GM23338 (cell line): ENCODE results near the gene EFNB3. TPM values are rescaled to one million over a fixed set of nuclear protein-coding genes. Genes with fewer than 3 reads are reported as not detected.

Experiments used
- ATAC-seq: fragments of 200-7000 bp; cut with Tn5 transposase; 3 replicates; pipeline ENCODE4 v1.9.1; 2020
- DNase-seq: peaks from one replicate; pipeline ENCODE4 v3.0.0-alpha.2; 2015; ENCODE audit warnings: low spot score
- H2AFZ ChIP-seq: fragments of 200-600 bp; sonication (generic); 2 replicates; pipeline ENCODE4 v1.8.0; 2016; ENCODE audit warnings: antibody characterized with exemption, mild to moderate bottlenecking, moderate library complexity
- H3F3A ChIP-seq: fragments of 200-600 bp; sonication (generic); replicated peaks from 2 replicates; pipeline ENCODE4 v1.8.0; 2017; ENCODE audit warnings: antibody characterized with exemption, mixed run types, low read depth
- H3K27ac ChIP-seq: fragments of 200-600 bp; sonication (generic); 2 replicates; pipeline ENCODE4 v1.6.1; 2016; ENCODE audit warnings: low read depth
- H3K27me3 ChIP-seq: fragments of 200-600 bp; sonication (generic); 2 replicates; pipeline ENCODE4 v1.8.0; 2016; ENCODE audit warnings: mild to moderate bottlenecking, mixed run types, moderate library complexity; ENCODE audit not compliant: insufficient read depth
- H3K36me3 ChIP-seq: fragments of 200-600 bp; sonication (generic); 2 replicates; pipeline ENCODE4 v1.8.0; 2016; ENCODE audit warnings: mild to moderate bottlenecking; ENCODE audit not compliant: insufficient read depth
- H3K4me1 ChIP-seq: fragments of 200-600 bp; sonication (generic); 2 replicates; pipeline ENCODE4 v1.8.0; 2016; ENCODE audit warnings: mild to moderate bottlenecking, moderate library complexity; ENCODE audit not compliant: insufficient read depth
- H3K4me2 ChIP-seq: fragments of 200-600 bp; sonication (generic); 2 replicates; pipeline ENCODE4 v1.7.1; 2017; ENCODE audit warnings: mixed run types
- H3K4me3 ChIP-seq: fragments of 200-600 bp; sonication (generic); 2 replicates; pipeline ENCODE4 v1.6.1; 2016; ENCODE audit warnings: mixed run types
- H3K79me2 ChIP-seq: fragments of 200-600 bp; sonication (generic); replicated peaks from 2 replicates; pipeline ENCODE4 v1.8.0; 2017; ENCODE audit warnings: mild to moderate bottlenecking; ENCODE audit not compliant: insufficient read depth
- H3K9me2 ChIP-seq: fragments of 200-600 bp; sonication (generic); 2 replicates; pipeline ENCODE4 v1.8.0; 2017; ENCODE audit not compliant: insufficient read depth
- H4K20me1 ChIP-seq: fragments of 200-600 bp; sonication (generic); replicated peaks from 2 replicates; pipeline ENCODE4 v1.8.0; 2017; ENCODE audit warnings: mild to moderate bottlenecking; ENCODE audit not compliant: insufficient read depth
- H3K27ac Mint-ChIP-seq: 2 replicates; pipeline ENCODE4 v1.8.0; 2020; ENCODE audit warnings: inconsistent platforms, mild to moderate bottlenecking, moderate library complexity, mixed read lengths
- H3K27me3 Mint-ChIP-seq: 3 replicates; pipeline ENCODE4 v1.8.0; 2022; ENCODE audit warnings: low read depth, mild to moderate bottlenecking, moderate library complexity, mixed read lengths, inconsistent platforms; ENCODE audit not compliant: insufficient read depth, poor library complexity
- H3K36me3 Mint-ChIP-seq: 3 replicates; pipeline ENCODE4 v1.8.0; 2021; ENCODE audit warnings: low read depth, mild to moderate bottlenecking, inconsistent platforms, moderate library complexity, mixed read lengths
- H3K4me1 Mint-ChIP-seq: 3 replicates; pipeline ENCODE4 v1.8.0; 2020; ENCODE audit warnings: mild to moderate bottlenecking, inconsistent platforms, mixed read lengths
- H3K4me3 Mint-ChIP-seq: 3 replicates; pipeline ENCODE4 v1.8.0; 2021; ENCODE audit warnings: moderate library complexity, mild to moderate bottlenecking, inconsistent platforms, mixed read lengths
- H3K9me3 Mint-ChIP-seq: 3 replicates; pipeline ENCODE4 v1.8.0; 2020; ENCODE audit warnings: moderate library complexity, mild to moderate bottlenecking, inconsistent platforms, mixed read lengths
- CREB1 ChIP-seq: fragments of 250-450 bp; sonication (Bioruptor Pico); IDR thresholded peaks from 2 replicates; pipeline ENCODE4 v1.5.0; 2020; ENCODE audit warnings: low read depth, mild to moderate bottlenecking, moderate library complexity
- CTCF ChIP-seq, 2 experiments: fragments of 200-600 bp in 1 of 2; sonication (generic) in 1 of 2; conservative IDR thresholded peaks; 2 replicates each; pipeline versions ENCODE4 v1.5.1 to v1.6.1; 2016 to 2017; ENCODE audit warnings: antibody characterized with exemption in 2 of 2, low read depth in 2 of 2, mild to moderate bottlenecking in 2 of 2, moderate library complexity in 1 of 2
- ETS1 ChIP-seq: IDR thresholded peaks from 2 replicates; pipeline ENCODE4 v1.6.1; 2016; ENCODE audit warnings: antibody characterized with exemption
- EZH2phosphoT487 ChIP-seq: fragments of 200-600 bp; sonication (generic); IDR thresholded peaks from one replicate; pipeline ENCODE4 v1.8.1; 2018; ENCODE audit warnings: antibody characterized with exemption; ENCODE audit not compliant: unreplicated experiment
- JUNB ChIP-seq: IDR thresholded peaks from one replicate; pipeline ENCODE4 v1.6.1; 2016; ENCODE audit warnings: antibody characterized with exemption; ENCODE audit not compliant: unreplicated experiment
- NANOG ChIP-seq: IDR thresholded peaks from 2 replicates; pipeline ENCODE4 v1.6.1; 2016; ENCODE audit warnings: antibody characterized with exemption, borderline replicate concordance
- POLR2AphosphoS5 ChIP-seq: IDR thresholded peaks from 2 replicates; pipeline ENCODE4 v1.6.1; 2016; ENCODE audit warnings: antibody characterized with exemption, low read depth
- REST ChIP-seq: IDR thresholded peaks from one replicate; pipeline ENCODE4 v1.6.1; 2018; ENCODE audit warnings: antibody characterized with exemption; ENCODE audit not compliant: unreplicated experiment
- STAT1 ChIP-seq: IDR thresholded peaks from one replicate; pipeline ENCODE4 v1.6.1; 2016; ENCODE audit warnings: antibody characterized with exemption; ENCODE audit not compliant: unreplicated experiment
- ZNF114 ChIP-seq: fragments of 250-450 bp; sonication (Bioruptor Pico); IDR thresholded peaks from 2 replicates; pipeline ENCODE4 v1.5.0; 2020; ENCODE audit warnings: mild to moderate bottlenecking, moderate library complexity
- ZNF331 ChIP-seq: fragments of 250-450 bp; sonication (Bioruptor Pico); IDR thresholded peaks from 2 replicates; pipeline ENCODE4 v1.5.0; 2020; ENCODE audit warnings: low read depth, mild to moderate bottlenecking, moderate library complexity
- polyA plus RNA-seq: library from polyadenylated mRNA; unstranded; fragments of >200 nt; fragmentation: Nextera tagmentation; extraction: Ambion mirVana; gene quantifications from 2 replicates; pipeline ENCODE4 v1.2.1, GENCODE V29; 2016
- total RNA-seq: library from RNA; depleted of rRNA; stranded (reverse); fragments of >200 nt; shearing (Covaris generic); gene quantifications from 2 replicates; pipeline ENCODE4 v1.2.3, GENCODE V29; 2014

The EFNB3 gene
- total and polyA plus RNA-seq, 2 experiments from 2014 or later: 4.2 to 11.5 TPM

- TF ChIP-seq EZH2phosphoT487 (no peak), CREB1 (no peak), JUNB (no peak), ZNF114 (no peak), ZNF331 (CRISPR knock-in tag) (no peak), REST (no peak), ETS1 (no peak), STAT1 (no peak), POLR2AphosphoS5 (no peak), NANOG (no peak), CTCF (conservative IDR thresholded peaks at IDR 0.05; ENCODE audit: low read depth in 2 of 2) (no peak)
Observed at GRCh38 chr17:7655541-7655840, 49.5 kb upstream of the EFNB3 start (continued).

GRCh38 chr17:7656958-7657609 lies 47.9 kb upstream of the EFNB3 start:
- Mint-ChIP-seq H3K4me1 (peaks cover 37% of the 10 kb centered on the region), H3K27ac (peak overlapping the region; percentile 95), H3K36me3 (peaks cover 34% of the 10 kb centered on the region), H3K27me3 (peaks cover 26% of the 10 kb centered on the region), H3K4me3 (peak overlapping the region; percentile 62), H3K9me3 (peaks cover 2% of the 10 kb centered on the region; the same call in 2 of the 3 replicates)
- Histone ChIP-seq H3K27ac (peak overlapping the region; percentile 97), H3F3A (peaks cover 10% of the 10 kb centered on the region), H3K36me3 (no peaks in the 10 kb centered on the region), H2AFZ (no peak overlapping the region), H3K4me2 (peak overlapping the region; percentile 74), H3K4me1 (peaks cover 21% of the 10 kb centered on the region), H4K20me1 (no peaks in the 10 kb centered on the region), H3K9me2 (no peaks in the 10 kb centered on the region; the same call in 1 of the 2 replicates), H3K4me3 (peak overlapping the region; percentile 42), H3K27me3 (peaks cover 8% of the 10 kb centered on the region), H3K79me2 (no peaks in the 10 kb centered on the region)
- DNase-seq (peak; percentile 98), ATAC-seq (peak; percentile 91)
- no peak; the same call in 1 of the 2 replicates for TF ChIP-seq CREB1
- no peak for TF ChIP-seq EZH2phosphoT487
- no peak for TF ChIP-seq JUNB
- no peak for TF ChIP-seq ETS1
- TF ChIP-seq POLR2AphosphoS5: peak; percentile 44; the same call in 1 of the 2 replicates
- TF ChIP-seq ZNF114: no peak
- TF ChIP-seq REST: peak; percentile 18
- peak; percentile 27 to 39; a peak in 3 of 4 replicates for TF ChIP-seq CTCF (conservative IDR thresholded peaks at IDR 0.05; ENCODE audit: low read depth in 2 of 2)
- TF ChIP-seq NANOG: no peak
